ENCODE data around the gene CCDC33.

- TF ChIP-seq YY1 (IDR thresholded peaks at IDR 0.05; ENCODE audit: low read depth, low read length): no peak
- TF ChIP-seq EP300 (IDR thresholded peaks at IDR 0.05; ENCODE audit: borderline replicate concordance in 1 of 2, control insufficient read depth in 1 of 2, low read depth in 2 of 2, low read length in 2 of 2): no peak
- no peak for TF ChIP-seq CTCF (IDR thresholded peaks at IDR 0.05 in 2 of 3, conservative IDR thresholded peaks at IDR 0.05 in 1 of 3; ENCODE audit: control insufficient read depth in 2 of 3, extremely low read depth in 1 of 3, insufficient read depth in 1 of 3, low read depth in 3 of 3, low read length in 3 of 3)
- no peak for TF ChIP-seq POLR2A (IDR thresholded peaks at IDR 0.05; ENCODE audit: low read depth, low read length)
- no peak for TF ChIP-seq SIN3A (IDR thresholded peaks at IDR 0.05; ENCODE audit: low read depth, low read length)
Measured at GRCh38 chr15:74343797-74344127, 107.6 kb downstream of the CCDC33 start.

All from GM12878 (cell line).